Activated CD4-positive, alpha-beta memory T cell treated with anti-CD3 and anti-CD28 coated beads for 36 hours (primary cell): ENCODE data around the gene FRMD4A. TPM values are rescaled to one million over a fixed set of nuclear protein-coding genes. Genes with fewer than 3 reads are reported as not detected.
"Not testable (repeated sequence)": the region's sequence is repeated elsewhere in the genome, so short reads cannot be mapped to it uniquely, and the experiment has no call there.

ENCODE experiments used
- CTCF ChIA-PET: fragments of 350-600 bp; sonication (Branson Sonifier 250); formaldehyde crosslinking; loops from one replicate; lab custom pipeline; 2021; ENCODE audit warnings: antibody characterized with exemption, inconsistent platforms; lab: Charles Lee
- POLR2A ChIA-PET: fragments of 350-600 bp; sonication (Branson Sonifier 250); formaldehyde crosslinking; loops from one replicate; lab custom pipeline; 2021; ENCODE audit warnings: antibody characterized with exemption; lab: Charles Lee
- DNase-seq: peaks from one replicate; pipeline ENCODE4 v3.0.0-alpha.2; 2020
- H3K27ac Mint-ChIP-seq: one replicate; pipeline ENCODE4 v1.8.0; 2021; ENCODE audit warnings: mixed read lengths
- H3K27me3 Mint-ChIP-seq: one replicate; pipeline ENCODE4 v1.8.0; 2021; ENCODE audit warnings: mixed read lengths
- H3K36me3 Mint-ChIP-seq: one replicate; pipeline ENCODE4 v1.8.0; 2021; ENCODE audit warnings: mixed read lengths
- H3K4me1 Mint-ChIP-seq: one replicate; pipeline ENCODE4 v1.8.0; 2021; ENCODE audit warnings: low read depth, mixed read lengths
- H3K4me3 Mint-ChIP-seq: one replicate; pipeline ENCODE4 v1.8.0; 2021; ENCODE audit warnings: mild to moderate bottlenecking, mixed read lengths
- H3K9me3 Mint-ChIP-seq: one replicate; pipeline ENCODE4 v1.8.0; 2021; ENCODE audit warnings: mixed read lengths
- intact Hi-C: fragments of 100-400 bp; cut with micrococcal nuclease; formaldehyde crosslinking; loops from one replicate; pipeline ENCODE4 v1.15.1; 2023
- total RNA-seq, 2 experiments: library from RNA; stranded (reverse); gene quantifications; one replicate each; pipeline ENCODE4 v1.2.3, GENCODE V29; 2021

Gene FRMD4A
- total RNA-seq, 2 experiments from 2014 or later, result 0.31 to 1.7 TPM

DNA sequence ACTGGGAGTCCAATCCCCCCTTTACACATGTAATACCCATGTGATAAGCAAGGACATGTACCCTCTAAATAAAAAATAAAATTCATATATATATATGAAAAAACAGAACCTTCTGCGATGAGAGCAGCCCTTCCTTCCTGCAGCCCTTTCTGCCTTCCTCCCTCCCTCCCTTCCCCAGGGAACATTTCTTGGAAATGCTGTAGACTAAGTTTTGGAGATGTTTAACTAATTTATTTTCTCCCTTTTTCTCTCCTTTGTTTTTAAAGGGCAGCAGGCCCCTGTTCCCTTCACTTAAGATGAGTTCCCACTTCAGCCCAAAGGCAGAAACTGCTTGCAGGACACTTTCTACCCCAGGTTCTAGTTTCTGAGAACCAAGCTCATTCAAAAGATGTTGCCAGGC, 179.2 kb downstream of the FRMD4A start:
- no peaks in the 10 kb centered on the region for H3K36me3 Mint-ChIP-seq
- ChIA-PET CTCF (no interaction called here), POLR2A (no interaction called here)
- H3K27me3 Mint-ChIP-seq, result peaks cover 13% of the 10 kb centered on the region
- DNase-seq, result no peak
- no peak overlapping the region for H3K27ac Mint-ChIP-seq
- H3K9me3 Mint-ChIP-seq, result peaks cover 8% of the 10 kb centered on the region
- intact Hi-C loops, result no loop called here
- no peak overlapping the region for H3K4me3 Mint-ChIP-seq
- H3K4me1 Mint-ChIP-seq, result no peaks in the 10 kb centered on the region

- ChIA-PET CTCF (no interaction called here), POLR2A (no interaction called here)
- intact Hi-C loops, result no loop called here
- no peaks in the 10 kb centered on the region for H3K4me1 Mint-ChIP-seq
- no peak for DNase-seq
- H3K27ac Mint-ChIP-seq, result no peak overlapping the region
- peaks cover 13% of the 10 kb centered on the region for H3K27me3 Mint-ChIP-seq
- H3K4me3 Mint-ChIP-seq, result no peak overlapping the region
- H3K9me3 Mint-ChIP-seq, result peaks cover 3% of the 10 kb centered on the region
- no peaks in the 10 kb centered on the region for H3K36me3 Mint-ChIP-seq
Observed at GRCh38 chr10:14150526-14150925, 180.2 kb downstream of the FRMD4A start.

GRCh38 chr10:14146501-14146900, 184.2 kb downstream of the FRMD4A start:
- Mint-ChIP-seq H3K27ac (no peak overlapping the region), H3K9me3 (no peaks in the 10 kb centered on the region), H3K4me3 (no peak overlapping the region), H3K36me3 (no peaks in the 10 kb centered on the region), H3K4me1 (no peaks in the 10 kb centered on the region), H3K27me3 (peaks cover 27% of the 10 kb centered on the region)
- no peak for DNase-seq
- intact Hi-C loops, result no loop called here
- ChIA-PET CTCF (no interaction called here), POLR2A (no interaction called here)

DNA sequence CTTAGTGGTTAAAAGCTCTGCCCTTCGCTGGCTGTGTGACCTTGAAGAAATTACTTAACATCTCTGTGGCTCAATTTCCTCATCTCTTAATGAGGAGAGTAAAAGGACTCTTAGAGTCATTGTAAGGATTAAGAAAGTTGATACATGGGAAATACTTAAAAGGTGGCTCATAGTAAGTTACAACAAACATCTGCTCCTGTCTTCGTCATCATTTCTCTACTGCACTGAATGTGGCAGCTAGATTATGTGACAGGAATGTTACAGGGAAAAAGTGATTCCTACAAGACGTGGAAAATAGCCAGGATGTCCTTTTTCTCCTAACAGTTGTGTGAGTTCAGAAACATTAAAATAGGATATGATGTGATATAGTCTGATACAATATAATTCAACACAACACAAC, 184.7 kb downstream of the FRMD4A start:
- Mint-ChIP-seq H3K27me3 (peaks cover 28% of the 10 kb centered on the region), H3K4me3 (no peak overlapping the region), H3K27ac (no peak overlapping the region), H3K36me3 (no peaks in the 10 kb centered on the region), H3K9me3 (no peaks in the 10 kb centered on the region), H3K4me1 (no peaks in the 10 kb centered on the region)
- intact Hi-C loops, result no loop called here
- no peak for DNase-seq
- CTCF ChIA-PET, result no interaction called here
- POLR2A ChIA-PET, result no interaction called here

GRCh38 chr10:14144451-14144850, 186.3 kb downstream of the FRMD4A start:
- Mint-ChIP-seq H3K9me3 (no peaks in the 10 kb centered on the region), H3K27me3 (peaks cover 31% of the 10 kb centered on the region), H3K4me3 (no peak overlapping the region), H3K27ac (no peak overlapping the region), H3K4me1 (no peaks in the 10 kb centered on the region), H3K36me3 (no peaks in the 10 kb centered on the region)
- ChIA-PET POLR2A (no interaction called here), CTCF (no interaction called here)
- intact Hi-C loops, result no loop called here
- DNase-seq, result no peak

DNA sequence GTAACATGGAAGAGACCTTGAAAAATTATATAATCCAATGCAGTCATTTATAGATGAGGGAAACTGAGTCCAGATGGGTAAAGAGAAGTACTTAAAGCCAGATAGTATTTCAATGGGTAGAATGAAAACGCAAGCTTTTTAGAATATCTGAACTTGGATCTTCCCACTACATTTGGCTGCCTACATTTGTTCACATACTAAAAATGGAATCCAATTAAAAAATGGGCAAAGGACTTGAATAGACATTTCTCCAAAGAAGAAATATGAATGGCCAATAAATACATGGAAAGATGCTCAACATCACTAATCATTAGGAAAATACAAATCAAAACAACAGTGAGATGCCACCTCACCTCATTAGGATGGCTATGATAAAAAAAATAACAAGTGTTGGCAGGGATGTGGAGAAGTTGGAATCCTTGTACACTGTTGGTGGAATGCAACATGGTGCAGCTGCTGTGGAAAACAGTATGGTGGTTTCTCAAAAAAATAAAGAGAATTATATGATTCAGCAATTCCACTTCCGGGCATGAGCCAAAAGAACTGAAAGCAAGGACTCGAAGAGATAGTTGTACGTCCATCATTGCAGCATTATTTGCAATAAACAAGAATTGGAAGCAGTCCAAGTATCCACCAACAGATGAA, 188.0 kb downstream of the FRMD4A start:
- intact Hi-C loops, result no loop called here
- CTCF ChIA-PET, result no interaction called here
- Mint-ChIP-seq H3K27me3 (peaks cover 31% of the 10 kb centered on the region), H3K27ac (no peak overlapping the region), H3K4me3 (no peak overlapping the region), H3K36me3 (no peaks in the 10 kb centered on the region), H3K9me3 (no peaks in the 10 kb centered on the region), H3K4me1 (no peaks in the 10 kb centered on the region)
- DNase-seq, result no peak
- POLR2A ChIA-PET, result no interaction called here

GRCh38 chr10:14141283-14141682, 189.4 kb downstream of the FRMD4A start:
- Mint-ChIP-seq H3K4me3 (no peak overlapping the region), H3K27ac (no peak overlapping the region), H3K4me1 (no peaks in the 10 kb centered on the region), H3K36me3 (no peaks in the 10 kb centered on the region), H3K27me3 (peaks cover 30% of the 10 kb centered on the region), H3K9me3 (no peaks in the 10 kb centered on the region)
- intact Hi-C loops, result no loop called here
- DNase-seq, result no peak
- CTCF ChIA-PET, result no interaction called here
- POLR2A ChIA-PET, result no interaction called here

GRCh38 chr10:14137391-14137790, 193.3 kb downstream of the FRMD4A start:
- Mint-ChIP-seq H3K27me3 (peaks cover 20% of the 10 kb centered on the region), H3K4me3 (no peak overlapping the region), H3K27ac (no peak overlapping the region), H3K36me3 (no peaks in the 10 kb centered on the region), H3K4me1 (no peaks in the 10 kb centered on the region), H3K9me3 (no peaks in the 10 kb centered on the region)
- CTCF ChIA-PET, result no interaction called here
- DNase-seq, result no peak
- intact Hi-C loops, result no loop called here
- POLR2A ChIA-PET, result no interaction called here

DNA sequence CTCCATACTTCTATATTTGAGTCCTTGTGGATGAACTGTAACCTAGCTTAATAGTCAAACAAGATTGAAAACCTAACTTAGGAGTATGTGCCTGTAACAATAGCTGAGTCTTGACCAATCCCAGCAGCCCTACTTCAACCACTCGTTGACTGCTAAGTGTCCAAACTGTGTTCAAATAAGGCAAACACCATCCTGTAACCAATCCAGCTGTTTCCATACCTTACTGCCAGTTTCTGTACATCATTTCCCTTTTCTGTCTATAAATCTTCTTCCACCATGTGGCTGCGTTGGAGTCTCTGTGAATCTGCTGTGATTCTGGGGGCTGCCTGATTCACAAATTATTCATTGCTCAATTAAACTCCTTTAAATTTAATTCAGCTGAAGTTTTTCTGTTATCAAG, 195.5 kb downstream of the FRMD4A start:
- H3K9me3 Mint-ChIP-seq, H3K27ac Mint-ChIP-seq, intact Hi-C loops, H3K36me3 Mint-ChIP-seq, CTCF ChIA-PET, POLR2A ChIA-PET, H3K27me3 Mint-ChIP-seq, H3K4me1 Mint-ChIP-seq, H3K4me3 Mint-ChIP-seq, DNase-seq: not testable (repeated sequence)

DNA sequence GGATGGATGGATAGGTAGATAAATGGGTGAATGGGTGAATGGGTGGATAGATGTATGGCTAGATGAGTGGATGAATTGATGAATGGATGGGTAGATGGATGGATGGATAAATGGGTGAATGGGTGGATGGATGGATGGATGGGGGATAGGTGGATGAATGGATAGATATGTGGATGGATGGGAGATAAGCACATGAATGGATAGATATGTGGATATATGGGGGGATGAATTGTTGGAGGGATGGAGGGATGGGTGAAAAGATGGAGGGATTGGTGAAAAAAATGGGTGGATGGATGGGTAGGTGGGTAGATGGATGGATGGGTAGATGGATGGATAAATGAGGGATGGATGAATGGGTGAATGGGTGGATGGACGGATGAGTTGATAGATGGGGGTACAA, 196.4 kb downstream of the FRMD4A start:
- Mint-ChIP-seq H3K4me3 (no peak overlapping the region), H3K9me3 (no peaks in the 10 kb centered on the region), H3K27ac (no peak overlapping the region), H3K27me3 (peaks cover 3% of the 10 kb centered on the region), H3K36me3 (no peaks in the 10 kb centered on the region), H3K4me1 (no peaks in the 10 kb centered on the region)
- ChIA-PET CTCF (no interaction called here), POLR2A (no interaction called here)
- no peak for DNase-seq
- intact Hi-C loops, result no loop called here

- CTCF ChIA-PET, result no interaction called here
Observed at GRCh38 chr10:14131261-14131960, 199.3 kb downstream of the FRMD4A start.

GRCh38 chr10:14129770-14130169, 201.0 kb downstream of the FRMD4A start:
- DNase-seq, result no peak
- Mint-ChIP-seq H3K4me3 (no peak overlapping the region), H3K9me3 (no peaks in the 10 kb centered on the region), H3K36me3 (no peaks in the 10 kb centered on the region), H3K27ac (no peak overlapping the region), H3K4me1 (no peaks in the 10 kb centered on the region), H3K27me3 (peaks cover 3% of the 10 kb centered on the region)
- POLR2A ChIA-PET, result no interaction called here
- intact Hi-C loops, result no loop called here
- CTCF ChIA-PET, result no interaction called here

More at GRCh38 chr10:14131261-14131960, 199.3 kb downstream of the FRMD4A start:
- Mint-ChIP-seq H3K27me3 (peaks cover 4% of the 10 kb centered on the region), H3K27ac (no peak overlapping the region), H3K4me1 (no peaks in the 10 kb centered on the region), H3K4me3 (no peak overlapping the region), H3K36me3 (no peaks in the 10 kb centered on the region), H3K9me3 (no peaks in the 10 kb centered on the region)
- POLR2A ChIA-PET, result no interaction called here
- intact Hi-C loops, result no loop called here
- DNase-seq, result no peak

DNA sequence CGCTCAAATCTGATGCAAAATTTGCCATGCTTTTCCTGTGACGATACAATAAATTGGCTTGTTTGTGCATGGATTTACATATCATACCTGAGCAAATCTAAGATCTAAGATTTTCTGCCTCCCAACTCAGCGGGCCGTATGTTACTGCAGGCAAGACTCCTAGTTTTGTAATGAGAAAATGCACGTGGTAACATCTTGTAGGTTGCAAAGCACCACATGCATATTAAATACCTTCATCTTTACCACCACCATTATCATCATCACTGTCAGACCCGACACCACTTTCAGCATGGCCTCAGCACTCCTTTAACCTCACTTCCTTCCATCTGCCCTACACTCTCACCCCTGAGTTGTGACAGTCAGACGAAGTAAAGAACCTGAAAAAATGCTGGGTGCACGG, 202.2 kb downstream of the FRMD4A start:
- Mint-ChIP-seq H3K27ac (no peak overlapping the region), H3K4me1 (no peaks in the 10 kb centered on the region), H3K4me3 (no peak overlapping the region), H3K27me3 (peaks cover 2% of the 10 kb centered on the region), H3K36me3 (no peaks in the 10 kb centered on the region), H3K9me3 (no peaks in the 10 kb centered on the region)
- no peak for DNase-seq
- ChIA-PET POLR2A (no interaction called here), CTCF (no interaction called here)
- intact Hi-C loops, result no loop called here
